Measurements from ENCODE around the gene RAB44.

- TF ChIP-seq CTCF (IDR thresholded peaks at IDR 0.05) (no peak), EP300 (IDR thresholded peaks at IDR 0.05) (no peak)
These were observed 59.2 kb downstream of the RAB44 start for GRCh38 chr6:36756786-36757185.

All from stomach (tissue), 4 donors.